Large intestine (tissue), 12 donors: ENCODE data around the gene SNHG17. TPM values are rescaled to one million over a fixed set of nuclear protein-coding genes. Genes with fewer than 3 reads are reported as not detected.

Source experiments
- DNase-seq, 2 donors: peaks; one replicate each; pipeline versions ENCODE4 v3.0.0 to v3.0.0-alpha.2; 2013
- H3K27ac ChIP-seq: one replicate; pipeline ENCODE4 v1.5.1; 2013; ENCODE audit warnings: low read length
- H3K27me3 ChIP-seq: 2 replicates; pipeline ENCODE4 v1.6.1; 2013; ENCODE audit warnings: low read length; ENCODE audit not compliant: control insufficient read depth, insufficient read depth
- H3K36me3 ChIP-seq: 2 replicates; pipeline ENCODE4 v1.6.1; 2013; ENCODE audit warnings: low read length; ENCODE audit not compliant: control insufficient read depth, insufficient read depth
- H3K4me1 ChIP-seq: one replicate; pipeline ENCODE4 v1.6.1; 2013; ENCODE audit warnings: low read length; ENCODE audit not compliant: control insufficient read depth, insufficient read depth
- H3K4me3 ChIP-seq: one replicate; pipeline ENCODE4 v1.5.1; 2013; ENCODE audit warnings: low read length
- H3K9me3 ChIP-seq: one replicate; pipeline ENCODE4 v1.6.1; 2013; ENCODE audit warnings: mild to moderate bottlenecking, low read depth, low read length, moderate library complexity; ENCODE audit not compliant: control insufficient read depth
- WGBS: methylation state at CpG from one replicate; pipeline ENCODE4 v1.1.5; 2013; ENCODE audit warnings: low lambda C conversion rate; ENCODE audit not compliant: insufficient coverage; 5-methylcytosine and 5-hydroxymethylcytosine counted together
- long read RNA-seq, 11 donors: transcript quantifications; one replicate each; lab custom pipeline, GENCODE V29; 2026
- polyA plus RNA-seq: library from polyadenylated mRNA; unstranded; fragments of 120-200 nt; gene quantifications from one replicate; pipeline ENCODE4 v1.2.1, GENCODE V29; 2013

The SNHG17 gene
- 30.1 TPM for polyA plus RNA-seq
- long read RNA-seq, donor 1 = 0 reads
- long read RNA-seq, donor 2, partial matches to known transcripts = 10 of 19 reads
- long read RNA-seq, donor 2, other reads (novel, unspliced or antisense) = 7 of 19 reads
- long read RNA-seq, donor 3, partial matches to known transcripts = 37 of 51 reads
- long read RNA-seq, donor 3, other reads (novel, unspliced or antisense) = 11 of 51 reads
- long read RNA-seq, donor 4 = 0 reads
- long read RNA-seq, donor 5, partial matches to known transcripts = 5 of 5 reads
- long read RNA-seq, donor 5, other reads (novel, unspliced or antisense) = 0 of 5 reads
- long read RNA-seq, donor 6, partial matches to known transcripts = 28 of 35 reads
- long read RNA-seq, donor 6, other reads (novel, unspliced or antisense) = 5 of 35 reads
- long read RNA-seq, donor 7 = 0 reads
- long read RNA-seq, donor 8, partial matches to known transcripts = 9 of 9 reads
- long read RNA-seq, donor 8, other reads (novel, unspliced or antisense) = 0 of 9 reads
- long read RNA-seq, donor 9, partial matches to known transcripts = 0 of 5 reads
- long read RNA-seq, donor 9, other reads (novel, unspliced or antisense) = 5 of 5 reads
- long read RNA-seq, donor 10, partial matches to known transcripts = 14 of 20 reads
- long read RNA-seq, donor 10, other reads (novel, unspliced or antisense) = 5 of 20 reads
- long read RNA-seq, donor 11, partial matches to known transcripts = 0 of 1 reads
- long read RNA-seq, donor 11, other reads (novel, unspliced or antisense) = 0 of 1 reads

DNA sequence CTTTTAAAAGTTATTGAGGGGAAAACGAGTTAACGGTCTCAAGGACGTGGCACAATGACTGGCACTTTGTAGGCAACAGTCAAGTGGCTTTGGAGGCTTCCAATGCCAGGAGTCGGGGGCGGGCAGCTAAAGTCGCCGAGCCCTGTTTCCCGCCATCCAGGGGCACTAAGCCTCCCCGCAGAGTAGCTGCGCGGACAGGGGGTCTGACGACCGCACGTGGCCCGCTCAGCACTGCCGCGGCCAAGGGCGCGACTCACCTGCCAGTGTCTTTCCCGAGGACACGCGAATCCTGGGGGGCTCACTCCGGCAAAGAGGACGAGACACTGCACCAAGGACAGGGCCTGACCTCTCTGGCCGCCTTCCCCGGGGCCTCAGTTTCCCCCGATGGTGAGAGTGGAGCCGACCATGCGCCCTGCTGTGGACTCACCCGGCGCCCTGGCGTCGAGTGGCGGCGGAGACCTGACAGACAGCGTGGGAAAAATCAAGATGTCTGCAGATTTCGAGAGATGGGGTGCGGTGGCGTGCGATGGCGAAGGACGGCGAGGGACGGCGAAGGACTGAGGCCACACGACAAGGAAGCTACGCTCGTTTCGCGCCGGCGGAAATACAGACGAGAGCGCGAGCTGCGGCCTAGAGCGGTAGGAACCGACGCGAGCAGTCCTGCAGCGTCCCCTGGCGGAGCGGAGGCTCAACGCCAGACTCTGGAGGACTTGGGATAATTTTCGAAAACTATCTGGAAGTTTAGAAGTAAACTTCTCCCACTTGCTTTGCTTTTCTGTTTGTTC, at the start of gene SNHG17:
TSS of gene SNHG17 (minus strand) at position 559 of the 785 bp plus-strand sequence.
- H3K4me3 ChIP-seq = peak within 1 kb of the TSS; percentile 84
- peaks cover 38% of the 10 kb centered on the region for H3K36me3 ChIP-seq
- H3K9me3 ChIP-seq = no peaks in the 10 kb centered on the region
- no CpG with 5 or more reads among the region's 65 CpGs for WGBS
- peak; percentile 91 to 92 for DNase-seq
- H3K4me1 ChIP-seq = peaks cover 3% of the 10 kb centered on the region
- H3K27ac ChIP-seq = peak within 1 kb of the TSS; percentile 75
- H3K27me3 ChIP-seq = no peaks in the 10 kb centered on the region

DNA sequence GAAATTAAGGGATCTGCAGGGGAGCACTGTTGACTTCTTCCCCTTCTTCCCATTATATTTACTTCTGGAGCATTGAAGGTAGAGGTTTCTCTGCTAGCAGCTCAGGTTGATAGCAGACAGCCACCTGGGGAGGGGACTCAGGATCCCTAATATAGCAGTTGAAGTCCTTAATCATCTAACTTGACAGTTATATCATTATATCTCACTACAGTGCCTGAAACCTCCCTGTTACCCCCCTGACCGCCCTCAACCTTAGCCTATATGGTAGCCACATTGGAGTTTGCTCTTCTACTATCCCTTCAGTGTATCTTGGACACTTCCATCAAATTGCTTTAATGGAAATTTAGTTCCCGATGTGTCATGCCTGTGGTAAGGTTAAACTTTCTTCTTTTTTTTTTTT, 44.5 kb upstream of the SNHG17 start:
- H3K9me3 ChIP-seq = no peaks in the 10 kb centered on the region
- WGBS = 100% methylated on average over 1 of the region's 2 CpGs
- H3K27me3 ChIP-seq = no peaks in the 10 kb centered on the region
- DNase-seq = no peak
- H3K4me3 ChIP-seq = no peak overlapping the region
- no peak overlapping the region for H3K27ac ChIP-seq
- H3K4me1 ChIP-seq = no peaks in the 10 kb centered on the region
- peaks cover 7% of the 10 kb centered on the region for H3K36me3 ChIP-seq

GRCh38 chr20:38477747-38478146, 42.6 kb upstream of the SNHG17 start:
- Histone ChIP-seq H3K27me3 (no peaks in the 10 kb centered on the region), H3K4me1 (peaks cover 6% of the 10 kb centered on the region), H3K4me3 (no peak overlapping the region), H3K9me3 (no peaks in the 10 kb centered on the region), H3K36me3 (peaks cover 3% of the 10 kb centered on the region), H3K27ac (no peak overlapping the region)
- no peak for DNase-seq
- 90% methylated on average over 2 of the region's 8 CpGs for whole genome bisulfite sequencing

GRCh38 chr20:38473367-38473795, 38.3 kb upstream of the SNHG17 start:
- H3K4me3 ChIP-seq = peak overlapping the region; percentile 78
- no peaks in the 10 kb centered on the region for H3K9me3 ChIP-seq
- H3K27ac ChIP-seq = peak overlapping the region; percentile 59
- H3K4me1 ChIP-seq = peaks cover 14% of the 10 kb centered on the region
- WGBS = no CpG with 5 or more reads among the region's 10 CpGs
- H3K36me3 ChIP-seq = no peaks in the 10 kb centered on the region
- H3K27me3 ChIP-seq = no peaks in the 10 kb centered on the region
- peak in 1 of 2 donors; percentile 42 for DNase-seq

GRCh38 chr20:38472513-38473366, 37.6 kb upstream of the SNHG17 start, which contains the start of gene RALGAPB:
RALGAPB (plus strand) TSS chr20:38472843; CDS start chr20:38488433, 15,590 bp downstream.
- DNase-seq = peak; percentile 100
- Histone ChIP-seq H3K4me1 (peaks cover 14% of the 10 kb centered on the region), H3K4me3 (peak within 1 kb of the TSS; percentile 78), H3K27me3 (no peaks in the 10 kb centered on the region), H3K27ac (peak within 1 kb of the TSS; percentile 83), H3K9me3 (no peaks in the 10 kb centered on the region), H3K36me3 (no peaks in the 10 kb centered on the region)
- WGBS = no CpG with 5 or more reads among the region's 81 CpGs

DNA sequence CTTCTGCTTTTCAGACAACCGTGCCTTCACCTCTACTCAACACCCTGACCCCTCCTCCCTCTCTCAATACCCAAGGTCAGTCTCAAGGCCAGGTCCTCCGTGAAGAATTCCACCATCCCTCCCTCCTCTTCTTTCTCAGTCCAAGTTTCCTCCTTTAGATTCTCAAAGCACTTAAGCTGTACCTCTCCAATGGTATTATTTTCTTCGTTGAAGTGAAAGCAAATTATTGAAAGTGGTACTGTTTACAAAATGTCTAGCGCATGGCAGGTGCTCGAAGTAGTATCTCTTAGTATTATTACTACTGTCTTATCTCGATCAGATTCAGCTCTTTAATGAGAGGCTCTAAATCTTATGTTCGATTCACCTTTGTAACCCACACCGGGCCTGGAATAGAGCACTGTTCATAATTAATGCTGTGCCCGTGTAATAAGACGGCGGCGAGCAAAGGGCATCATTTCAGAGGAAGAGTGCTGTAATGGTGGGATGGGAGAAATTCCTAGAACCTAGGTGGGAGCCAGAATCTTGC, 36.9 kb upstream of the SNHG17 start:
- 0% methylated on average over 2 of the region's 12 CpGs for WGBS
- Histone ChIP-seq H3K27ac (peak overlapping the region; percentile 83), H3K27me3 (no peaks in the 10 kb centered on the region), H3K9me3 (no peaks in the 10 kb centered on the region), H3K36me3 (no peaks in the 10 kb centered on the region), H3K4me3 (peak overlapping the region; percentile 59), H3K4me1 (peaks cover 14% of the 10 kb centered on the region)
- no peak for DNase-seq

DNA sequence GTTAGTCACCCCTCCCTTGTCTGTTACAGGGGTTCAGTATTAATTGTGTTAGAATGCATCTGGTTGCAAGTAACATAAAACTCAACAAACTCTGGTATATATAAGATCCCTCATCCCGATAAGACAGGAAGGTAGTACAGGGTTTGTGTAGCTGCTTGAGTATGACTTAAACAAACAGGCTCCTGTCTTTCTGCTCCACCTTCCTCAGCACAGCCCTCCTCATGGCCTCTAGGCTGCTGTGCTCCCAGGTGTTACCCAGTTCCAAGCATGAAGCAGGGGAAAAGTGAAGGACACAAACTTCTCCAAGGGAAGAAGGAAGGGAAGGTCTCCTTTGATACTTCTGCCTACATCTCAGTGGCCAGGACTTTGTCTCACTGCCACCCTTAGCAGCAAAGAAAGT, 36.1 kb upstream of the SNHG17 start:
- Histone ChIP-seq H3K4me3 (no peak overlapping the region), H3K4me1 (peaks cover 14% of the 10 kb centered on the region), H3K9me3 (no peaks in the 10 kb centered on the region), H3K27me3 (no peaks in the 10 kb centered on the region), H3K27ac (peak overlapping the region; percentile 83), H3K36me3 (no peaks in the 10 kb centered on the region)
- peak in 1 of 2 donors; percentile 31 for DNase-seq
- no CpG with 5 or more reads among the region's 1 CpG for WGBS

DNA sequence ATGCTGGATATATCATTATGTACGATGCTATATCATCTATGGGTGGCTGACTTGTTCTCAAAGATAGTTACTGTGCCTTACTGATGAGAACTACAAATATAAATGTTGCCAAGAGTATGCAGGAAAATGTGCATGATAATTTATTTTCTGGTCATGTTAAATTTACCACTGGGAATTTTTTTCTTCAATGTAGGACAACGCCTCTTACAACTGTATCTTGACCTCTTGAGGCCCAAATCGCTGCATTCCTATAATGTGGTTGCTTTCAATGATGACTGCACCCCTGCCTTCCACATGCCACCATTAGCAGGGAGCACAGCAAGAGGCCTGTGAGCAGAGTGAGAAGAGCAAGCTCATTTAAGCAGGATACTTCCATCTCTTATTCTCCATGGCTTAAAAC, 31.9 kb upstream of the SNHG17 start:
- no CpG with 5 or more reads among the region's 3 CpGs for WGBS
- Histone ChIP-seq H3K9me3 (no peaks in the 10 kb centered on the region), H3K27me3 (no peaks in the 10 kb centered on the region), H3K4me3 (no peak overlapping the region), H3K27ac (no peak overlapping the region), H3K4me1 (peaks cover 8% of the 10 kb centered on the region), H3K36me3 (no peaks in the 10 kb centered on the region)
- DNase-seq = no peak

GRCh38 chr20:38466171-38466570, 31.0 kb upstream of the SNHG17 start:
- no peak for DNase-seq

More at GRCh38 chr20:38466171-38466570, 31.0 kb upstream of the SNHG17 start:
- Histone ChIP-seq H3K4me3 (no peak overlapping the region), H3K36me3 (no peaks in the 10 kb centered on the region), H3K4me1 (peaks cover under 1% of the 10 kb centered on the region), H3K27ac (no peak overlapping the region), H3K9me3 (no peaks in the 10 kb centered on the region), H3K27me3 (no peaks in the 10 kb centered on the region)
- no CpG with 5 or more reads among the region's 2 CpGs for WGBS
